Measurements from ENCODE around the gene PDS5B. TPM values are rescaled to one million over a fixed set of nuclear protein-coding genes. Genes with fewer than 3 reads are reported as not detected.

PDS5B gene
- total and polyA plus RNA-seq, 2 experiments from 2014 or later = 13.4 to 14.2 TPM

- no peak for TF ChIP-seq EZH2 (IDR thresholded peaks at IDR 0.05; ENCODE audit: insufficient read depth, poor library complexity, severe bottlenecking)
- TF ChIP-seq EZH2phosphoT487 (IDR thresholded peaks at IDR 0.05; ENCODE audit: insufficient read depth, low read depth) = no peak
- peak; percentile 1 for DNase-seq
- in situ Hi-C loops (cut with MboI) = loop anchor here (25.0 kb wide), 2 partner anchors 952 to 1127 kb away; no protein-coding TSS in a partner anchor
- Histone ChIP-seq H3K9me2 (ENCODE audit: insufficient read depth) (no peaks in the 10 kb centered on the region), H3K79me2 (ENCODE audit: insufficient read depth) (peaks cover 32% of the 10 kb centered on the region), H3K36me3 (ENCODE audit: low read depth) (no peaks in the 10 kb centered on the region), H3K4me3 (peak overlapping the region; percentile 86), H3K27ac (peak overlapping the region; percentile 38), H3F3A (ENCODE audit: insufficient read depth) (peaks cover 17% of the 10 kb centered on the region), H3K4me2 (ENCODE audit: unreplicated experiment) (peak overlapping the region; percentile 90), H2AFZ (peak overlapping the region; percentile 98), H3K9me3 (ENCODE audit: low read depth) (no peaks in the 10 kb centered on the region), H4K20me1 (ENCODE audit: insufficient read depth) (no peaks in the 10 kb centered on the region), H3K9ac (peak overlapping the region; percentile 75), H3K27me3 (replicated peaks; ENCODE audit: insufficient read depth) (no peaks in the 10 kb centered on the region), H3K4me1 (ENCODE audit: insufficient read depth) (peaks cover 22% of the 10 kb centered on the region)
- 27 to 29% methylated on average over 8 of the region's 8 CpGs for WGBS, 2 experiments (ENCODE audit: low coverage in 1 of 2, low lambda C conversion rate in 2 of 2, missing lambda C conversion rate in 2 of 2)
Measured at GRCh38 chr13:32585550-32586079, 637 bp upstream of the PDS5B start.

GRCh38 chr13:32587011-32587810 is 959 bp downstream of the PDS5B start:
- Histone ChIP-seq H3K4me2 (ENCODE audit: unreplicated experiment) (peak overlapping the region; percentile 85), H3K4me3 (peak overlapping the region; percentile 97), H2AFZ (peak overlapping the region; percentile 85), H4K20me1 (ENCODE audit: insufficient read depth) (no peaks in the 10 kb centered on the region), H3K79me2 (ENCODE audit: insufficient read depth) (peaks cover 48% of the 10 kb centered on the region), H3K9me3 (ENCODE audit: low read depth) (no peaks in the 10 kb centered on the region), H3K9me2 (ENCODE audit: insufficient read depth) (no peaks in the 10 kb centered on the region), H3K9ac (peak overlapping the region; percentile 85), H3K4me1 (ENCODE audit: insufficient read depth) (peaks cover 22% of the 10 kb centered on the region), H3K27ac (peak overlapping the region; percentile 72), H3K36me3 (ENCODE audit: low read depth) (no peaks in the 10 kb centered on the region), H3F3A (ENCODE audit: insufficient read depth) (peaks cover 17% of the 10 kb centered on the region), H3K27me3 (replicated peaks; ENCODE audit: insufficient read depth) (no peaks in the 10 kb centered on the region)
- TF ChIP-seq EZH2 (IDR thresholded peaks at IDR 0.05; ENCODE audit: insufficient read depth, poor library complexity, severe bottlenecking) = no peak
- TF ChIP-seq EZH2phosphoT487 (IDR thresholded peaks at IDR 0.05; ENCODE audit: insufficient read depth, low read depth) = no peak
- 1% methylated on average over 34 to 46 of the region's 74 CpGs for WGBS, 2 experiments (ENCODE audit: low coverage in 1 of 2, low lambda C conversion rate in 2 of 2, missing lambda C conversion rate in 2 of 2)
- in situ Hi-C loops (cut with MboI) = loop anchor here (25.0 kb wide), 2 partner anchors 950 to 1125 kb away; no protein-coding TSS in a partner anchor
- DNase-seq = peak; percentile 87

GRCh38 chr13:32587811-32588170 is 1.5 kb downstream of the PDS5B start:
- in situ Hi-C loops (cut with MboI) = loop anchor here (25.0 kb wide), 2 partner anchors 950 to 1125 kb away; no protein-coding TSS in a partner anchor
- Histone ChIP-seq H3K27me3 (replicated peaks; ENCODE audit: insufficient read depth) (no peaks in the 10 kb centered on the region), H3K4me3 (peak overlapping the region; percentile 97), H4K20me1 (ENCODE audit: insufficient read depth) (no peaks in the 10 kb centered on the region), H3K4me1 (ENCODE audit: insufficient read depth) (peaks cover 22% of the 10 kb centered on the region), H3K9me3 (ENCODE audit: low read depth) (no peaks in the 10 kb centered on the region), H3K36me3 (ENCODE audit: low read depth) (no peaks in the 10 kb centered on the region), H3K4me2 (ENCODE audit: unreplicated experiment) (peak overlapping the region; percentile 85), H3K27ac (peak overlapping the region; percentile 72), H3K9ac (peak overlapping the region; percentile 85), H2AFZ (peak overlapping the region; percentile 85), H3F3A (ENCODE audit: insufficient read depth) (peaks cover 17% of the 10 kb centered on the region), H3K79me2 (ENCODE audit: insufficient read depth) (peaks cover 54% of the 10 kb centered on the region), H3K9me2 (ENCODE audit: insufficient read depth) (no peaks in the 10 kb centered on the region)
- 1% methylated on average over 8 of the region's 8 CpGs for WGBS, 2 experiments (ENCODE audit: low coverage in 1 of 2, low lambda C conversion rate in 2 of 2, missing lambda C conversion rate in 2 of 2)
- TF ChIP-seq EZH2phosphoT487 (IDR thresholded peaks at IDR 0.05; ENCODE audit: insufficient read depth, low read depth) (no peak), EZH2 (IDR thresholded peaks at IDR 0.05; ENCODE audit: insufficient read depth, poor library complexity, severe bottlenecking) (no peak)
- peak; percentile 53 for DNase-seq

- 29 to 32% methylated on average over 5 of the region's 5 CpGs for WGBS, 2 experiments (ENCODE audit: low coverage in 1 of 2, low lambda C conversion rate in 2 of 2, missing lambda C conversion rate in 2 of 2)
- DNase-seq = peak; percentile 26
- in situ Hi-C loops (cut with MboI) = loop anchor here (25.0 kb wide), 2 partner anchors 949 to 1124 kb away; no protein-coding TSS in a partner anchor
Measured at GRCh38 chr13:32588736-32589135, 2.5 kb downstream of the PDS5B start.

More at GRCh38 chr13:32588736-32589135, 2.5 kb downstream of the PDS5B start:
- peaks cover 17% of the 10 kb centered on the region for H3F3A ChIP-seq (ENCODE audit: insufficient read depth)
- H2AFZ ChIP-seq = peak overlapping the region; percentile 85
- H4K20me1 ChIP-seq (ENCODE audit: insufficient read depth) = no peaks in the 10 kb centered on the region
- H3K4me2 ChIP-seq (ENCODE audit: unreplicated experiment) = peak overlapping the region; percentile 85
- H3K9me3 ChIP-seq (ENCODE audit: low read depth) = no peaks in the 10 kb centered on the region
- H3K27me3 ChIP-seq (replicated peaks; ENCODE audit: insufficient read depth) = no peaks in the 10 kb centered on the region
- peak overlapping the region; percentile 85 for H3K9ac ChIP-seq
- H3K9me2 ChIP-seq (ENCODE audit: insufficient read depth) = no peaks in the 10 kb centered on the region
- H3K36me3 ChIP-seq (ENCODE audit: low read depth) = no peaks in the 10 kb centered on the region
- peak overlapping the region; percentile 97 for H3K4me3 ChIP-seq
- H3K79me2 ChIP-seq (ENCODE audit: insufficient read depth) = peaks cover 63% of the 10 kb centered on the region
- no peak for TF ChIP-seq EZH2 (IDR thresholded peaks at IDR 0.05; ENCODE audit: insufficient read depth, poor library complexity, severe bottlenecking)
- TF ChIP-seq EZH2phosphoT487 (IDR thresholded peaks at IDR 0.05; ENCODE audit: insufficient read depth, low read depth) = no peak
- peak overlapping the region; percentile 72 for H3K27ac ChIP-seq
- H3K4me1 ChIP-seq (ENCODE audit: insufficient read depth) = peaks cover 22% of the 10 kb centered on the region
